Middle frontal gyrus (tissue), 1 donor: ENCODE measurements around the gene PSME3IP1.
A peak's percentile ranks its signal among the peaks of the same experiment; 100 is the strongest.

ENCODE experiments used
- DNase-seq: peaks from one replicate; pipeline ENCODE4 v3.0.0-alpha.2; 2015; ENCODE audit warnings: low spot score; ENCODE audit errors: extremely low spot score

PSME3IP1 gene

GRCh38 chr16:57145046-57146021 is 40.5 kb downstream of the PSME3IP1 start:
- no peak for DNase-seq

DNA sequence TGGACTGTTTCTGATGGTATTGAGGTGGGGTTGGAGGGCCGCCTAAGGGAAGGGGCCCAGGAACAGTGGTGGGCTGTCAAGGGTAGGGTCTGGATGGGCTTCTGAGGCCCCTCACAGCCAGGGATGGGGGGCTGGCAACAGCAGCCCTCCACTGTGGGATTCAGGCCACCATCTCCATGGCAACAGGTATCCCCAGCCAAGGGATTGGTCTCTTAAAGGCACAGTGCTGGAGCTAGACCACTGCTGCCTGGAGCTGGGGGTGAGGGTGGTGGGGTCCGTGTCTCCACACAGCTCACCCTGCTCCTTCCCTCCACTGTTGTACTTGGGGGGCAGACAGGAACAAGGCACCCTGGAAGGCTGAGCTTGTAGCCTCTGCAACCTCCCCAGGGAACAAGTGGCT is 41.8 kb downstream of the PSME3IP1 start:
- DNase-seq, result no peak

GRCh38 chr16:57143149-57143921 is 42.5 kb downstream of the PSME3IP1 start:
- peak; percentile 64 for DNase-seq

DNA sequence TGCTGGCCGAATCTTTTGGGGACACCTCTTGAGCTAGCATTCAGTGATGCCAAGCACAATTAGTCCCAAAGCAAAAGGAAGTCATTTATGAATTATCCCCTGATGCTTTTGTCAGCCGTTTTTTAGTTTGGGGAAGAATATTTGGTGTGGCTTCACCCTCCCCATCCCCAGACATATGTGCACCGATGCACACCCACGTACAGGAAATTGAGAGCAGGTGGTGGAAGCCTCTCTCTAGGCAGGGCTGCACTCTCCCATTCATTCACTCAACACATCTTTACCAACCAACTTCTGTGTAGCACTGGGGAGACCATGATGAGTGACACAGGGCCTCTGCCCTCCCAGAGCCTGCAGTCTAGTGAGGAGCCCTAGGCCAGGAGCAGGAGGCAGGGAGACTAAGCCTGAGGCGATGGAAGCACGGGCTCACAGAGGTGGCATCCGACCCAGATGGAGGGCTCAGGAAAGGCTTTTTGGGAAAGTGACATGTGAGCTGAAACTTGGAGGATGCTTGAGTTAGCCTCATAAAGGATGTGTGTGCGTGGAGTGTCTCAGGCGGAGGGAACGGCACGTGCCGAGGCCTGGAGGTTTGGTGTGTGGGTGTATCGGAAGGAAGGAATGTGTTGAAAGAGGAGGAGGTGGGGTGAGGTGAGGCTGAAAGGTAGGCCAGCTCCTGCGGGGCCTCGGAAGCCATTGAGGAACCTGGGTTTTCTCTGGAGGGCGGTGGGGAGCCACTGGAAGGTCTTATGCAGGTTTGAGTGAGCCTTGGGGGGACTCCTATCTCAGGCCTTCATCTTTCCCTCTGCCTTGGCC is 43.8 kb downstream of the PSME3IP1 start:
- DNase-seq, result peak; percentile 9

DNA sequence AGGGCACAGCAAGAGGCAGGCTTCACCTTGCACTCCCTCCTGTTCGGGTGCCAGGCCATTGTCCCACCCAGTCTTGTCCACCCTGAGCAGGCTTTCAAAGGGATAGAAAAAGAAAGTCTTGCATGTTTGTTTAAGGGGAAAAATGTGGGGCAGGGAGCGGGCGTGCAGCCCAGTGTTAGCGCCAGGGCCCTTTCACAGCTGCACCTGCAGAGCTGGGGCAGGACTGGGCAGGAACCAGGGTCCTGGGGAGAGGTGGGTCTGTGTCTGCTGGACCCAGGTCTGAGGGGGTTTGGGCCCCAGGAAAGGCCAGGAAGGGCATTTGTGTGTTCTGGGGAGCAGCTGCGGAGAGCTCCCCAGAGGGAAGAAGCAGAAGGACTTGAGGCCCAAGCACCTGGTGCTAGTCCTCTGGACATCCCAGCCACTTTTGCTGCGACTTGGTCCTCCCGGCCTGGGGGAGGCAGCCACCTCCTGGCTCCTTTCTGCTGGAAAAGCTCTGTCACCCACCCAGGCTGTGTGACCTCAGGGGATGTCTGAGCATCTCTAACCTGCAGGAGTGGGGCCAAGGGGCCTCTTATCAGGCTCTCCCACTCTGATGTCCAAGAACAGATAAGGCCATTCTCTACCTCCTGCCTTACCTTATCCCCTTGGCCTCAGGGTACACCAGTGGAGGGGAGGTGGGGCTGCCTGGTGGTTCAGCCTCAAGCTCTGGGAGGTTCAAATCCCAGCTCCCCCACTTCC is 44.7 kb downstream of the PSME3IP1 start:
- no peak for DNase-seq

DNA sequence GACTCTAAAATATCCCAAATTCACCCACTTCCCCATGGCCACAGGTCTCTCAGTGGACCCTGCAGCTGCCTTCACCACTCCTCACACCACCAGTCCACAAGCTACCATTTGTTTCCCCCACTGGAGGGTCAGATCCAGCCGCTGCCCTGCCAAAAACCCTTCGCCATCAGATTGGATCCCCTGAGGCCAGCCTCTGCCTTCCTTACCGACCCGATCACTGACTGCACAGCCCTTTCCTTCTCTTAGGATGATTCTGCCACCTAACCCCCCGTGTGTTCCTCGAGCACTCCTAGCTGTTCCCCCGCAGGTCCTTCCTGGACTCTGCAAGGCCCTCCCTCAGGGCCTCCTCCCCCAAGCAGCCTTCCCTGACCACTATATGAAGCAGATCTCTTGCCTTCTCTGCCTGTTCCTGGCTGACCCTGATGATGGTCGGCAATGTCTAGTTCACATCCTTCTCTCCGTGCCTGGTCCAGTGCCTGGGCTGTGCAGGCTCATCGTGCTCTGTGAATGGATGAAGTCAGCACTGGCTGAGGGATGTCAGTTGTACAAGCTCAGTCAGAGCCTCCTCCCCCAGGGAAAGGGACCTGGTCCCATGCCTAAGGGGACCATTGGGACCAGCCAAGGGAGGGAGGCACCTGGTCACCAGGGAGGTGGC is 47.4 kb downstream of the PSME3IP1 start:
- no peak for DNase-seq

DNA sequence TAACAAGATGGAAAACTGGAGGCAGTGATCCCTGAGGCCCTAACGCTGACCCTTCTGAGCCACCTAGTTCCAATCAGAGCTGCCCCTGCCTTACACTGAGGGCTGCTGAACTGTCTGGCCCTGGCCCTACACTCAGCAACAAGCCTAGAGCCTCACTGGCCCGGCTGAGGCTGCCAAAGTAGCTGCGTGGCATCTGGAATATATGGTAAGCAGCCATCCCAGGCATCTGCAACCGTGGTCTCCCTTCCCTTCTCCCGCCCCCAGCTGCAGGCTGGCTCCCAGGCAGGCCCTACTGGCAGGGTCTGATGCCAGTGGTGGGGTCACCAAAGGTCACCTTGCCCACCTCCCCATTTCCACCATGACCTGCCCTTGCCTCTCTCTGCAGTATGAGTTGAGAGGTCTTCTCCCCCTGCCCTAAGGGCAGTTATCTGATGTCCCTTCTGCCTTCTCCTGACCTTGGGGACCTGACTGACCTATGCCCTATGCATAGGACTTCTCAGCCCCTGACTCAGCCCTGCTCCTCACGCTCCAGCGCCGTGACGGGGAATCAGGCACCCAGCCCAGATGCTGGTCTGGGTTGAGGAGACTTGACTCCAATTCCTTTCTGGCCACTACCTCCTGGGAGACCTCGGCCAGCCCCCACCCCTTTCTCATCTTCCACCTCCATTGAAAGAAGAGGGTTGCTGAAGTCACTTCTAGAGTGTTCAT is 48.1 kb downstream of the PSME3IP1 start:
- DNase-seq, result no peak

DNA sequence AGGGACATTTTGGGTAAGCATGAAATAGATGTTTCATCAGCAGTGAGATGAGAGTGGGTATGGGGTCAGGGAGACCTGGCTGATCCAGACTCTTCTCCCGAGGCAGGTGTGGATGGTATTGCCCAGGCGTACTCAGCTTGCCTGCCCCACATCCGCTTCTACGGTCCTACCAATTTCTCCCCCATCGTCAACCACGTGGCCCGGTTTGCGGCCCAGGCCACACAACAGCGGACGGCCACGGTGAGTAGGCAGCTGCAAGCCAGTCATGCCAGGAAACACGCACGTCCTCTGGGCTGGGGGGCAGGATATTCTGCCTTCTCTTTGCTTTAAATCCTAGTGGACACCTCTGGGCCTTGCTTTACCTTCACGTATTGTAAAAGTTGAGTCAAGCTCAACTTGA is 48.8 kb downstream of the PSME3IP1 start:
- no peak for DNase-seq

DNA sequence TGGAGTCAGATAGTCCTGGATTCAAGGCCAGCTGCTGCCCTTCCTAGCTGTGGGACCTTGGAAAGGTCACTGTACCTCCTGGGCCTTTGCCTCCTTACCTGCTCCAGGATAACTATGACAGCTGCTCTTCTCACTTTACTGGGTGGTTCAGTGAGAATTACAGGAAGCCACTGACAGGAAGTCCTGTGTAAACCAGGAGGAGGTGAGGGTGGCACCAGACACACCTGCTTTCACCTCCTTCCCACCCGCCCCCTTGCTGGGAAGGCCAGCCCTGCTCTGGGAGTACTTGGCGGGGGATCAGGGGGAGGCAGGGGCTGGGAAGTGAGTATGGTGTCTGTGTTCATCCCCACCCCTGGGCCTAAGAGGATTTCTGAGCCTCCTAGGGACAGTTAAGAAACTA is 50.9 kb downstream of the PSME3IP1 start:
- no peak for DNase-seq

GRCh38 chr16:57133886-57134285 is 52.0 kb downstream of the PSME3IP1 start:
- DNase-seq, result no peak

DNA sequence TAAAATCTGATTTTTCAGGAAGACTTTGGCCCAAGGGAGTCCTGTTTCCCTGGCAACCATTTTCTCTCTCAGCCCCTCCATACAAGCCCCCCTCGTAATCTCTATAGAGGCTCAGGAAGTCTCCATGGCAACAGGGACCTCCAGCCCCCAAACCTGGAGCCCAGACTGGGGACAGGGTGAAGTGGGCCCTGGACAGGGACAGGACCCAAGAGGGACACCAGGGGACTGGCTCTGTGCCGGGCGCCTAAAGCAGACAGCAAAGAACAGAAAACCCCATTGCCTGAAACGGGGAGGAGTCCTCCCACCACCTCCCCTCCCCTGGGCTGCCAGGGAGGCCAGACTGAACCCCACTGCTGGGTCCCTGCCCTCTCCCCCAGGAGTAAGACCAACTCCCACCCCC is 52.8 kb downstream of the PSME3IP1 start:
- DNase-seq, result no peak

DNA sequence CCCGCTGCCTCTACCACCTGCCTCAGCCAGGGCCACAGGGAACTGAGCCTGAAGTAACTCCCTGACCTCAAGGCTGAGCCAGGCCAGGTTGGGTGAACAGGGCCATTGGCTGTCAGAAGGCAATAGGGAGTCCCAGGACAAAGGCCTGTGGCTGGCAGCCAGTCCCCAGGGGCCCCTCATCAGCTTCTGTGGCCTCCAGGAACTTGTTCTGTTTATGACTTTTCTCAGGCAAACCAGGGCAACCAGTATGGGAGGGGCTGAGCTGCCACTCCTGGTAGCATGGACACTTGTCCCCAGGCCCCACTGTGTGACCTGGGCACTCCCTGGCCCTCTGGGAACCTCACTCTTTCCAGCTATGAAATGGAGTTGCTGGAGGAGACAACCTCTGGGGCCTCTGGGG is 53.4 kb downstream of the PSME3IP1 start:
- no peak for DNase-seq

DNA sequence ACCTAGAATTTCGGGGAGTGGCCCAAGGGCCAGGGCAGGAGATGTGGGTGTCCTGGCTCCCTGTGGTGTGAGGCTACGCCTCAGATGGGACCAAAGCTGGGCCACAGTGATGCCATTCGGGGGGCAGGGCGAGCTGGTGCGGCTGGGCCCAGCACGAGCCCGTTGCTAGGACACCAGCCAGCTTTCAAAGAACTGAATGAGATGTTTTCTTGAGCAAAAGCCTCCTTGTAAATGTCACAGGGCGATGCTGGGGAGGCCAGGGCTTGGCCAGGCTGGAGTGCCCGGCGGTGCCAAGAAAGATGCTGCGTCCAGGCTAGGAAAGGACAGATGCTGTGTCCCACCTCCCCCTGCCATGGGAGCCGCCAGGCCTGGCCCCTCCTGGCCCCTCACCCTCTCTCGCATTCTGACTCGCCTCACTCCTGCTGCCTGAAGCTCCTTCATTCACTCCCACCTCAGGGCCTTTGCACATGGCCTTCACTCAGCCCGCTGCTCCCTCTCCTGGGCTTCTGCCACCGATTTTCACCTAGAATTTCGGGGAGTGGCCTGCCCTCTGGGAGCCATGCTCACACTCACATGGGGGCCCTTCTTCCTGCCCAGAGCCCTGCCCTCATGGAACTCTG is 54.4 kb downstream of the PSME3IP1 start:
- peak; percentile 53 for DNase-seq

- no peak for DNase-seq
These were observed 54.9 kb downstream of the PSME3IP1 start for GRCh38 chr16:57130950-57131321.

DNA sequence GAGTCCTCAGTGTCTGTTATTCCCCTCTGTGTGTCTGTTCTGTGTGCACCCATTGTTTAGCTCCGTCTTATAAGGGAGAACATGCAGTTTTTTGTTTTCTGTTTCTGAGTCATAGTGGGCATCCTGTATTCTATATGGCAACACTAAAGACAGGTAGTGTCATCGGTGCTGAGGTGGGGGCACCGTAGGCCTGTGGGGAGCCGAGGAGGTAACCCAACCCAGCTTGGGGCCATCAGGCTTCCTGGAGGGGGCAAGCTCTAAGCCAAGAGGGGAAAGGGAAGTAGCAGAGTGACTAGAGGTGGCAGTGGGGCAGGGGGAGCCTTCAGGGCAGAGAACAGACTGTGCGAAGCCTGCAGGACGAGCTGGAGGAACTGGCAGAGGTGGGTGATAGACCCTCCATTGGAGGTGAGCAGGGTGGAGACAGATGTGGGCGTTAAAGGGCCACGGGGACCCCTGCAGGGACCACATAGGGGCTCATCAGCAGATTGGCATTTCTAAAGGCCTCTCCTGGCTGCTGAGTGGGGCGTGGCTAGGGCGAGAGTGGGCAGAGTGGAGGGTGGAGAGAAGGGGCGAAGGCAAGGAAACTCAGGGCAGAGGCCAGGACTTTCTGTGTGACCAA is 57.0 kb downstream of the PSME3IP1 start:
- DNase-seq, result no peak

DNA sequence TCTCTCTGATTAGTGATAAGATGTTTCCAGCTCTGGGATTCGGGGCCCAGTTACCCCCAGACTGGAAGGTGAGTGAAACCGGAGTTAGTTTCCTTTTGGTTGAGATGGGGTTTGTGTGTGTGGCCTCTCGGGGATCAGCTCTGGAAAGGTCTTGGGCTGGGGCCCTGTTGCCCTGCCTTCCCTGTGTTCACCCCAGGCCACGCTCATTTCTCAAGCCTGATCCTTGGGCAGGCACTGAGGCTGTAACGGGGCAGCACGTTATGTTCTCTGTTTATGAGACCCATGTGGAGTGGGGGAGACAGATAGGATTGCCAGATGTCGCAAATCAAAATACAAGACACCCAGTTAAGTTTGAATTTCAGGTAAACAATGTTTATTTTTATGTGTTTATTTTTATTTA is 58.0 kb downstream of the PSME3IP1 start:
- no peak for DNase-seq

DNA sequence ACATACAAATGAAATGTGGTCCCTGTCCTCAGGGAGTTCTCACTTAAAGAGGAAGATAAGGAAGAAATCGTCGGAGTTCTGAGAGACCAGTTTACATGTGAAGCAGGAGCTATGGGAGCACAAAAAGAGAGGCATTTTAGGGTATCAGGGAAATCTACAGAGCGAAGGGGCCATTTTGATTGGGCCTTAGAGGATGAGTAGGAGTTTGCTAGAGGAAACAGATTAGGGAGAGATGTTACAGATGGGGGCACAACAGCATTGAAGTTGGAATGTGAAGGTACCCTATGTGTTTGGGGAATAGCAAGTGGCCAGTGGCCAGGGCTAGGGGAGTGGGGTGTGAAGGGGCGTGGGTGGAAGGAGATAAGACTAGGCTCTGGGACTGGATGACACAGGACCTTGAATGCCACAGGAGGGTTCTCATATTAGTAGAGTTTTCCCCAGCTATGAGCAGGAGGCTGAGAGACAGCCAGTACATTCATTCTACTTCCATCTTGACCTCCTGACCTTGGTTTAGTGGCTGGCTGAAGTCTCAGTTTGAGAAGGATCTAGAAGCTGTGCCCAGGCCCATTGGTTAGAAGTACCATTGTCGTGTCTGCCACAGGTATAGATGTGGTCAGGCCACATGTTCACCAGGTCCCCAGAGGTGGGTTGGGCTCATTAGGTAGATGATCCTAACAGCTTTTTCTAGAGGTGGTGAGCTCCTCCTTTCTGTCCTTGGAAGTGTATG is 58.6 kb downstream of the PSME3IP1 start:
- DNase-seq, result no peak

- no peak for DNase-seq
These were observed 59.4 kb downstream of the PSME3IP1 start for GRCh38 chr16:57126411-57126810.
